Neutrophil (primary cell): Measurements from ENCODE around the gene SIDT2.

ENCODE experiments used
- H3K27ac ChIP-seq: fragments of 200-600 bp; sonication (generic); 2 replicates; pipeline ENCODE4 v1.5.1; 2016; ENCODE audit warnings: mild to moderate bottlenecking, moderate library complexity
- H3K27me3 ChIP-seq: fragments of 200-600 bp; sonication (generic); 2 replicates; pipeline ENCODE4 v1.6.0; 2016; ENCODE audit warnings: mild to moderate bottlenecking
- H3K36me3 ChIP-seq: fragments of 200-600 bp; sonication (generic); 2 replicates; pipeline ENCODE4 v1.5.1; 2017
- H3K4me1 ChIP-seq, 2 experiments: fragments of 200-600 bp in 1 of 2; sonication (generic) in 1 of 2; 1 replicate in 1 of 2; 2 replicates in 1 of 2; pipeline versions ENCODE4 v1.5.1 to v1.6.1; 2013 to 2016; ENCODE audit warnings: low read depth in 1 of 2, low read length in 1 of 2, mild to moderate bottlenecking in 1 of 2, moderate library complexity in 1 of 2; ENCODE audit not compliant: control insufficient read depth in 1 of 2, insufficient read depth in 1 of 2
- H3K4me3 ChIP-seq, 2 experiments: fragments of 200-600 bp in 1 of 2; sonication (generic) in 1 of 2; 1 replicate in 1 of 2; 2 replicates in 1 of 2; pipeline ENCODE4 v1.5.1; 2013 to 2016; ENCODE audit warnings: low read depth in 1 of 2, low read length in 1 of 2, mild to moderate bottlenecking in 1 of 2, moderate library complexity in 1 of 2
- H3K9me3 ChIP-seq: fragments of 200-600 bp; sonication (generic); 2 replicates; pipeline ENCODE4 v1.5.1; 2016
- TF ChIP-seq, protein P1 (sequence below): fragments of 200-600 bp; sonication (generic); IDR thresholded peaks from 2 replicates; pipeline ENCODE4 v1.5.1; 2016; ENCODE audit warnings: antibody characterized with exemption

SIDT2 gene

DNA sequence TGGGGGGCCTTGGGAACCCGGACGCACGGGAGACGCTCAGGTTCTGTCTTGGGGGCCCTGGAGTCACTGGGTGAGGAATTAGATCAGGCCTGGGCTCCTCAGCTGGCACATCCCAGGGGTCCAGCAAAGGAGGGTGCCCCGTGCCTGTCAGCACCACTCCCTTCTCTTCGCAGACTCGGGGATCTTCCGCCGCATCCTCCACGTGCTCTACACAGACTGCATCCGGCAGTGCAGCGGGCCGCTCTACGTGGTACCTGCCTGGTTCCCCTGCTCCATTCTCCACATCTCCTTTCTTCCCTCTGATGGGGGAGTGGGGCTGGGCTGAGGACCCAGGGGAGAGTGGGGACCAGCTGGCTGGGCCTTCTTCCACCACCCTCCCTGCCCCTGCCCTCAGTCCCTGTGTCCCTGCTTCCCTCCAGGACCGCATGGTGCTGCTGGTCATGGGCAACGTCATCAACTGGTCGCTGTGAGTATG is 13.9 kb downstream of the SIDT2 start:
- Histone ChIP-seq H3K36me3 (peaks cover 34% of the 10 kb centered on the region), H3K9me3 (no peaks in the 10 kb centered on the region), H3K27ac (no peak overlapping the region), H3K4me3 (no peak overlapping the region), H3K27me3 (no peaks in the 10 kb centered on the region), H3K4me1 (no peaks in the 10 kb centered on the region)
- TF ChIP-seq, protein P1, sequence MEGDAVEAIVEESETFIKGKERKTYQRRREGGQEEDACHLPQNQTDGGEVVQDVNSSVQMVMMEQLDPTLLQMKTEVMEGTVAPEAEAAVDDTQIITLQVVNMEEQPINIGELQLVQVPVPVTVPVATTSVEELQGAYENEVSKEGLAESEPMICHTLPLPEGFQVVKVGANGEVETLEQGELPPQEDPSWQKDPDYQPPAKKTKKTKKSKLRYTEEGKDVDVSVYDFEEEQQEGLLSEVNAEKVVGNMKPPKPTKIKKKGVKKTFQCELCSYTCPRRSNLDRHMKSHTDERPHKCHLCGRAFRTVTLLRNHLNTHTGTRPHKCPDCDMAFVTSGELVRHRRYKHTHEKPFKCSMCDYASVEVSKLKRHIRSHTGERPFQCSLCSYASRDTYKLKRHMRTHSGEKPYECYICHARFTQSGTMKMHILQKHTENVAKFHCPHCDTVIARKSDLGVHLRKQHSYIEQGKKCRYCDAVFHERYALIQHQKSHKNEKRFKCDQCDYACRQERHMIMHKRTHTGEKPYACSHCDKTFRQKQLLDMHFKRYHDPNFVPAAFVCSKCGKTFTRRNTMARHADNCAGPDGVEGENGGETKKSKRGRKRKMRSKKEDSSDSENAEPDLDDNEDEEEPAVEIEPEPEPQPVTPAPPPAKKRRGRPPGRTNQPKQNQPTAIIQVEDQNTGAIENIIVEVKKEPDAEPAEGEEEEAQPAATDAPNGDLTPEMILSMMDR, result no peak

DNA sequence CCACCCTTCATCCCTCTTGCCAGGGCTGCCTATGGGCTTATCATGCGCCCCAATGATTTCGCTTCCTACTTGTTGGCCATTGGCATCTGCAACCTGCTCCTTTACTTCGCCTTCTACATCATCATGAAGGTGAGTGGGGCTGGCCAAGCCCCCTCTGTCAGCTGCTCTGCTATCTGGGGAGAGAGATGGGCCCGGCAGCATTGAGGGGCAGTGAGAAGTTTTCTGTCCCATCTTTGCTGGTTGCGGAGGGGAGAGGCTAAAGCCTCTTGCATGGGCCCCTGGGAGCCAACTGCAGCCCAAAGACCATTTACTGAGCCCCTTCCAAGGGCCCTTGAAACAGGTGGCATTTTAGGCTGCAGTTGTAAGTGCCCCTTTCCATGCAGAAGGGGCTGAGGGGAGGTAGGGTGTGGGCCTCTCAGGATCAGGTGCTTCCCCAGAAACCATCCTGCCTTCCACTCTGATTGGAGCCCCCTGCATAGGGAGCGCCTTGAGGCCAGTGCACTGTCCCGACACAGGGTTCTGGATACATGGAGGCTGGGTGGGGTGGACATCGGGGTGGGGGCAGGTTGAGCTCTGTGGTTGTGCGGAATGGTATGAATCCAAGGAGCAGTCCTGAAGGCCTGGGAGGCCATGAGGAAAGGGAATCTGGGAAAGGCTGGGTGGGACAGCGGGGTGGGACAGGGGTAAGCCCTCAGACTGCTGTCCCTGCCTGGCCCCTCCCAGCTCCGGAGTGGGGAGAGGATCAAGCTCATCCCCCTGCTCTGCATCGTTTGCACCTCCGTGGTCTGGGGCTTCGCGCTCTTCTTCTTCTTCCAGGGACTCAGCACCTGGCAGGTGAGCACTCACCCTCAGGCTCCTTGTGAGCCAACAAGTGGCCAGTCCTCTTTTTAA is 14.8 kb downstream of the SIDT2 start:
- Histone ChIP-seq H3K27me3 (no peaks in the 10 kb centered on the region), H3K36me3 (peaks cover 32% of the 10 kb centered on the region), H3K9me3 (no peaks in the 10 kb centered on the region), H3K4me3 (no peak overlapping the region), H3K4me1 (no peaks in the 10 kb centered on the region), H3K27ac (no peak overlapping the region)
- TF ChIP-seq, protein P1, result no peak

DNA sequence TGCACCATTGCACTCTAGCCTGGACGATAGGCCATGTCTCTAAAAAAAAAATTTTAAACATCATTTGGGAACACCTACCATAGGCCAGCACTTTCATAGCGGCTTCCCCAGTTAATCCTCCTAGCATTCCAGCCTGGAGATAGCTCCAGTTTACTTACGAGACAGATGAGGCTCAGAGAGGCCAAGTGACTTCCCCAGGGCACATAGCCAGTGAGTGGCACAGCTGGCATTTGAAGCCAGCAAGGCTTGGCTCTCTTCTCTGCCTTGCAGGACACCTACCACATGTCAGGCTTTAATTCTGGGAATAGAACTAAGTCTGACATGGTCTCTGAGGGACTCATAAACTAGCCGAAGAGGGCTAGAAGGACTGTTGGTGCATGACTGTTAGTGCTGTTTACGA is 15.7 kb downstream of the SIDT2 start:
- TF ChIP-seq, protein P1, result no peak
- H3K4me3 ChIP-seq, result no peak overlapping the region
- H3K9me3 ChIP-seq, result no peaks in the 10 kb centered on the region
- peaks cover 27% of the 10 kb centered on the region for H3K36me3 ChIP-seq
- peaks cover 5% of the 10 kb centered on the region for H3K27me3 ChIP-seq
- no peaks in the 10 kb centered on the region for H3K4me1 ChIP-seq
- no peak overlapping the region for H3K27ac ChIP-seq

DNA sequence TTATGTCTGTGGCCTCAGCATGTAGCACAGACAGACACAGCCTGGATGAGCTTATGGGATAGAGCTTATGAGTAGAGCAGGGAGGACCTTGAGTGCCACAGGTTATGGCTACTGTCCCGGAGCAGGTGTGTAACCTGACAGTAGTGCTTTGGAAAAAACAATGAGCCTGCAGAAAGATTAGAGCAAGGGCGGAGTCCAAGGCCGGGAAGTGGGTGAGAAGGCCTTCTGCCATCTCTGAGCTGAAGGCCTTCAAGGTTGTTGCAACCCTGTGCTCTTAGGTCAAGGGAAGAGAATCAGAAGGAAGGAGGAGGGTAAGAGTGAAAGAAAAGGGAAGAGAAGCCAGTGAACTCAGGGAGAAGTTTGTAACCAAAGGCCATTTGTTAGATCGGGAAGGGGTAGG is 16.7 kb downstream of the SIDT2 start:
- H3K27ac ChIP-seq, result no peak overlapping the region
- no peaks in the 10 kb centered on the region for H3K9me3 ChIP-seq
- peaks cover 5% of the 10 kb centered on the region for H3K27me3 ChIP-seq
- H3K36me3 ChIP-seq, result peaks cover 17% of the 10 kb centered on the region
- TF ChIP-seq, protein P1, result no peak
- H3K4me3 ChIP-seq, result no peak overlapping the region
- H3K4me1 ChIP-seq, result no peaks in the 10 kb centered on the region

DNA sequence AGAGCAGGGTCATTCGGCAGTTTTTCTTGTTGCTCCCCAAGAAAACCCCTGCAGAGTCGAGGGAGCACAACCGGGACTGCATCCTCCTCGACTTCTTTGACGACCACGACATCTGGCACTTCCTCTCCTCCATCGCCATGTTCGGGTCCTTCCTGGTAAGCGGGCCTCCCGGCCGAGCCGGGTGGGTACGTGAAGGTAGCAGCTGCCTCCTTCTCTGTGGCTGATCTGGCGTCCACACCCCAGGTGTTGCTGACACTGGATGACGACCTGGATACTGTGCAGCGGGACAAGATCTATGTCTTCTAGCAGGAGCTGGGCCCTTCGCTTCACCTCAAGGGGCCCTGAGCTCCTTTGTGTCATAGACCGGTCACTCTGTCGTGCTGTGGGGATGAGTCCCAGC is 17.2 kb downstream of the SIDT2 start:
- H3K27ac ChIP-seq, result no peak overlapping the region

More for the DNA sequence above, 17.2 kb downstream of the SIDT2 start:
- H3K4me3 ChIP-seq, result no peak overlapping the region
- H3K4me1 ChIP-seq, result no peaks in the 10 kb centered on the region
- peaks cover 12% of the 10 kb centered on the region for H3K36me3 ChIP-seq
- no peaks in the 10 kb centered on the region for H3K9me3 ChIP-seq
- TF ChIP-seq, protein P1, result no peak
- peaks cover 5% of the 10 kb centered on the region for H3K27me3 ChIP-seq
